AG04449 (cell line): ENCODE results near the gene SLK.

ENCODE experiments used
- CTCF ChIA-PET: fragments of 350-600 bp; formaldehyde crosslinking; extraction: SDS; loops from one replicate; lab custom pipeline; 2021; ENCODE audit warnings: antibody characterized with exemption; lab: Yijun Ruan, JAX
- POLR2A ChIA-PET: fragments of 400-600, 350-600 bp; formaldehyde crosslinking; extraction: SDS; loops from one replicate; lab custom pipeline; 2020; ENCODE audit warnings: antibody characterized with exemption, inconsistent platforms; lab: Yijun Ruan, JAX
- DNase-seq: peaks from one replicate; pipeline ENCODE4 v3.0.0-alpha.2; 2010; ENCODE audit warnings: low read depth, low spot score
- H3K4me3 ChIP-seq: 2 replicates; pipeline ENCODE4 v1.5.1; 2011; ENCODE audit warnings: low read depth, mild to moderate bottlenecking, control low read depth, low read length
- TF ChIP-seq, protein P1 (sequence below): IDR thresholded peaks from one replicate; pipeline ENCODE4 v1.5.1; 2011; ENCODE audit warnings: mild to moderate bottlenecking, moderate library complexity, low read length, control low read depth, inconsistent platforms; ENCODE audit not compliant: insufficient read depth; ENCODE audit errors: missing control alignments

The SLK gene

DNA sequence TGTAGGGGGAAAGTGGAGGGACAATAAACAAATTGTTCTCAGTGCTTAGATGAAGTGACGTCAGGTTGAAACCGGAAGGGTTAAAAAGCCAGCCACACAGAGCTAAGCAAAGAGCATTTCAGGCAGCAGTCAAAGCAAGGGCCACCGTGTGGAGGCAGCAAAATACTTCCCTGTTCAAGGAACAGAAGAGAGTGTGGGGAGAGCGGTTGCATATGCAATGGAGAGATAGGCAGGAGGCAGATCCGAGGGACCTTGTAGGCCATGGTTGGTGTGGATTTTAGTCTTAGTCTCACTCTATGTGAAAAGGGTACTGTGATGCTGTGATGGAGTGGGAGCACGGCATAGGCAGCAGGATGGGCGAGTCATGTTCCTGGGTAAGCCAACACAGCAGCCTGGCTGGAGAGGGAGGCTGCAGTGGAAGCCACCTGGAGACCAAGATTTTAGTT lies 45.2 kb upstream of the SLK start:
- H3K4me3 ChIP-seq: no peak overlapping the region
- POLR2A ChIA-PET: no interaction called here
- no peak for DNase-seq
- TF ChIP-seq, protein P1, sequence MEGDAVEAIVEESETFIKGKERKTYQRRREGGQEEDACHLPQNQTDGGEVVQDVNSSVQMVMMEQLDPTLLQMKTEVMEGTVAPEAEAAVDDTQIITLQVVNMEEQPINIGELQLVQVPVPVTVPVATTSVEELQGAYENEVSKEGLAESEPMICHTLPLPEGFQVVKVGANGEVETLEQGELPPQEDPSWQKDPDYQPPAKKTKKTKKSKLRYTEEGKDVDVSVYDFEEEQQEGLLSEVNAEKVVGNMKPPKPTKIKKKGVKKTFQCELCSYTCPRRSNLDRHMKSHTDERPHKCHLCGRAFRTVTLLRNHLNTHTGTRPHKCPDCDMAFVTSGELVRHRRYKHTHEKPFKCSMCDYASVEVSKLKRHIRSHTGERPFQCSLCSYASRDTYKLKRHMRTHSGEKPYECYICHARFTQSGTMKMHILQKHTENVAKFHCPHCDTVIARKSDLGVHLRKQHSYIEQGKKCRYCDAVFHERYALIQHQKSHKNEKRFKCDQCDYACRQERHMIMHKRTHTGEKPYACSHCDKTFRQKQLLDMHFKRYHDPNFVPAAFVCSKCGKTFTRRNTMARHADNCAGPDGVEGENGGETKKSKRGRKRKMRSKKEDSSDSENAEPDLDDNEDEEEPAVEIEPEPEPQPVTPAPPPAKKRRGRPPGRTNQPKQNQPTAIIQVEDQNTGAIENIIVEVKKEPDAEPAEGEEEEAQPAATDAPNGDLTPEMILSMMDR: no peak
- CTCF ChIA-PET: interaction anchor here (0.7 kb wide), 1 partner anchor 36 kb away, joined by 4 read pairs; no protein-coding TSS in a partner anchor

DNA sequence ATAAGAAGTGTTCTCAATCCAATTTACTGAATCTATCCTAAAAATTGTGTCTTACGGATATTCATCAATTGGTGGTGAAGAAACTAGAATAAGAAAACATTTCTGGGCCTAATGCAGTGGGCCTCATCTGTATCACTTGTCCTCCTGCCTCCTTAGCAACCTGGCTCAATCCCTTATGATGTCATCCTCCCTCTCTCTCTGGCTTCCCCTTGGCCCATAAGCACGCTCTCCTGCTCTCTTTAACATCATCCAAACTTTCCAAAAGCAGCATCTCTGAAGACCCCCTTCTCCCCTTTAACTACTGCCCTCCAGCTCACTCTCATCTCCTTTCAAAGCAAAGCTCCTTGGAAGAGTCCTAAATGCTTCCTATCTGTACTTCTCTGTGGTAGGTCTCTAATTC lies 44.3 kb upstream of the SLK start:
- ChIA-PET CTCF (no interaction called here), POLR2A (no interaction called here)
- H3K4me3 ChIP-seq: no peak overlapping the region
- TF ChIP-seq, protein P1: no peak
- DNase-seq: no peak

DNA sequence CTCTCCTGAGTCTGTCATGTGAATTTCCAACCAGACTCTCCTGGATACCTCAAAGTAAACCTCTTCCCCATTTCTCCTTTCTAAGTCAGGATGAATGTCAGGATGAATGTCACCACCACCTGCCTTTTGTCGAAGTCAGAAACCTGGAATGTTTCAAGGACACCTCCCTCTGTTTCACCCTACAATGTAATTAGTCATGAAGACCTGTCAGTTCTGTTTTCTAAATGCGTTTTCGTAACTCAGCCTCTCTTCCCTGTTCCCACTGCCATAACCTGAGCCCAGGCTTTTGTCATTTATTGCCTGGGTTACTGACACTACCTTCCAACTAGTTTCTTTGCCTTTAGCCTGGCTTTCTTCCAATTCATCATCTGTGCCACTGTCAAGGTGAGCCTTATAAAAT lies 43.4 kb upstream of the SLK start:
- TF ChIP-seq, protein P1: no peak
- ChIA-PET CTCF (no interaction called here), POLR2A (no interaction called here)
- no peak overlapping the region for H3K4me3 ChIP-seq
- no peak for DNase-seq

DNA sequence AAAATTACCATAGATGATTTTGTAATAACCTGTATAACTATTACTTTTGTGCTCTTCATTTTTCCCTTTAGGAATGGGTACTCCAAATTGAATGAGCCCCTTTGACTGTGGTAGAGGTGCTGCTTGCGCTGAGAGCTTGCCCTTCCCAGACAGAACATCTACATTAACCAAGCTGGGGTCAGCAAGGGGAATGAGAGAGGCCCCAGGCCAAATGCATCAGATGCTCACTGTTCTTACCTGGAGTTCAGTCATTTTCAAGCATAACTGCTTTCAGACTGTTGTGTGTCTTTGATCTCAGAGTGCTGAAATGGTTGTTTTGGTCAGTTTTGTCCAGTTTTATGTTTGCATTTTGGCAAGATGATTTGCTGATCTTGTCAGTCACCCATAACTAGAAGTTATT lies 41.3 kb upstream of the SLK start:
- TF ChIP-seq, protein P1: no peak
- no peak for DNase-seq
- CTCF ChIA-PET: no interaction called here
- POLR2A ChIA-PET: no interaction called here
- H3K4me3 ChIP-seq: no peak overlapping the region

DNA sequence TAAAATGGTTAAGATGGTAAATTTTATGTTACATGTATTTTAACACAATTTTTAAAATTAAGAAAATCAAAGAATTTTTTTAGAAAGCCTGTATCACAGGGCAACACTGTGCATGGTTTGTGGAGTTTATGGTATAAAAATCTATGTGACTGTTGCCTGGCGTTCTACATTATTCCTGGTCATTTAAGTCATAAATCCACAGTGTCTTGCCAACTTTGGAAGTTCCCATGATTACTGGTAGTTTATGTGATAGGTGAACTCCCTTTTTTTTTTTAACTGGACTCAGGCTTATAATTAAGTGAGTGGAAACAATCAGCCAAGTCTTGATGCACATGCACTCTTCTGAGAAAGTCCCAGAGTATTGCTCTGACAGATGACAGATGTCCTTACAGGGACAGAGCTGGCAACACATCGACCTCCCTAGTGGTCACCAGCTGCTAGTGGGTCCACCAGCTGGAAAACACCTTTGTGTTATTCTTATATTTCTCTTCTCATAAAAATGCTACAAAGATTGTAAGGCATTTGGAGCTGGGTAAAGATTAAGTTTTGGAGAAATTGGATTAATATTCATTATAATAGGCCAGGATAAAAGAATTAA lies 40.1 kb upstream of the SLK start:
- ChIA-PET CTCF (no interaction called here), POLR2A (no interaction called here)
- H3K4me3 ChIP-seq: no peak overlapping the region
- TF ChIP-seq, protein P1: no peak
- DNase-seq: no peak

DNA sequence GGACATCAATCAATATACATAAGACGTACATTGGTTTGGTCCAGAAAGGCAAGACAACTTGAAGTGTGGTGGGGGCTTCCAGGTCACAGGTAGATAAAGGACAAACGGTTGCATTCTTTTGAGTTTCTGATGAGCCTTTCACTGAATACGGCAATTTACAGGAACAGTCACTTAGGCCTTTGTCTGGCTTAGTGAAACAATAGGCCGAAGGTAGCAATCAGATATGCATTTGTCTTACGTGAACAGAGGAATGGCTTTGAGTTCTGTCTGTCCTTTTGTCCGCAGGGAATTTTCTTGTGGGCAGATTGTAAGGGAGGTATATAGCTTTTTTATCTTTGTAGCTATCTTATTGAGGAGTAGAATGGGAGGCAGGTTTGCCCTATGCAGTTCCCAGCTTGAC lies 38.2 kb upstream of the SLK start:
- no peak for DNase-seq
- ChIA-PET POLR2A (no interaction called here), CTCF (interaction anchor here (1.4 kb wide), 1 partner anchor 221 kb away, joined by 3 read pairs; no protein-coding TSS in a partner anchor)
- no peak overlapping the region for H3K4me3 ChIP-seq
- TF ChIP-seq, protein P1: no peak
